HCT116 (cell line): Measurements from ENCODE around the gene LKAAEAR1.

Experiments
- CEBPB ChIP-seq: IDR thresholded peaks from 2 replicates; pipeline ENCODE4 v1.6.1; 2012; ENCODE audit warnings: low read depth
- EZH2 ChIP-seq: fragments of 200-600 bp; sonication (generic); IDR thresholded peaks from 2 replicates; pipeline ENCODE4 v1.6.1; 2017; ENCODE audit warnings: antibody characterized with exemption, mixed run types
- EZH2phosphoT487 ChIP-seq: fragments of 200-600 bp; IDR thresholded peaks from 2 replicates; pipeline ENCODE4 v1.6.1; 2018; ENCODE audit warnings: antibody characterized with exemption, borderline replicate concordance
- POLR2A ChIP-seq: IDR thresholded peaks from 2 replicates; pipeline ENCODE4 v1.7.0; 2011; ENCODE audit warnings: borderline replicate concordance; ENCODE audit not compliant: insufficient read depth, insufficient read length; ENCODE audit errors: extremely low read depth
- POLR2AphosphoS5 ChIP-seq: IDR thresholded peaks from 2 replicates; pipeline ENCODE4 v1.6.1; 2011; ENCODE audit warnings: mild to moderate bottlenecking, low read depth, low read length, moderate library complexity
- SRF ChIP-seq: IDR thresholded peaks from 2 replicates; pipeline ENCODE4 v1.6.1; 2012; ENCODE audit warnings: low read depth
- TCF7L2 ChIP-seq: IDR thresholded peaks from 2 replicates; pipeline ENCODE4 v1.7.0; 2011; ENCODE audit warnings: borderline replicate concordance, inconsistent platforms; ENCODE audit not compliant: insufficient read depth, insufficient read length; ENCODE audit errors: extremely low read depth
- YY1 ChIP-seq: IDR thresholded peaks from 2 replicates; pipeline ENCODE4 v1.6.1; 2011; ENCODE audit warnings: low read length, low read depth, moderate library complexity, mild to moderate bottlenecking; ENCODE audit not compliant: insufficient replicate concordance; ENCODE audit errors: extremely low read depth
- TF ChIP-seq, protein P1 (sequence below), 3 experiments: fragments of 200-600 bp in 1 of 3; sonication (generic) in 1 of 3; IDR thresholded peaks in 2 of 3; conservative IDR thresholded peaks in 1 of 3; 2 replicates each; pipeline ENCODE4 v1.5.1; 2012 to 2017; ENCODE audit warnings: low read depth in 2 of 3, low read length in 2 of 3, antibody characterized with exemption in 1 of 3, borderline replicate concordance in 1 of 3, control low read depth in 1 of 3, mild to moderate bottlenecking in 1 of 3, mixed read lengths in 1 of 3, mixed run types in 1 of 3, moderate library complexity in 1 of 3; ENCODE audit not compliant: insufficient read depth in 1 of 3
- TF ChIP-seq, protein P2 (sequence below): IDR thresholded peaks from 2 replicates; pipeline ENCODE4 v1.6.1; 2012; ENCODE audit warnings: low read depth
- TF ChIP-seq, protein P3 (sequence below): IDR thresholded peaks from 2 replicates; pipeline ENCODE4 v1.6.1; 2011; ENCODE audit warnings: mild to moderate bottlenecking, low read length, moderate library complexity; ENCODE audit not compliant: insufficient replicate concordance; ENCODE audit errors: extremely low read depth
- TF ChIP-seq, protein P4 (sequence below): IDR thresholded peaks from 2 replicates; pipeline ENCODE4 v1.6.1; 2012
- TF ChIP-seq, protein P5 (sequence below): IDR thresholded peaks from 2 replicates; pipeline ENCODE4 v1.6.1; 2012

DNA sequence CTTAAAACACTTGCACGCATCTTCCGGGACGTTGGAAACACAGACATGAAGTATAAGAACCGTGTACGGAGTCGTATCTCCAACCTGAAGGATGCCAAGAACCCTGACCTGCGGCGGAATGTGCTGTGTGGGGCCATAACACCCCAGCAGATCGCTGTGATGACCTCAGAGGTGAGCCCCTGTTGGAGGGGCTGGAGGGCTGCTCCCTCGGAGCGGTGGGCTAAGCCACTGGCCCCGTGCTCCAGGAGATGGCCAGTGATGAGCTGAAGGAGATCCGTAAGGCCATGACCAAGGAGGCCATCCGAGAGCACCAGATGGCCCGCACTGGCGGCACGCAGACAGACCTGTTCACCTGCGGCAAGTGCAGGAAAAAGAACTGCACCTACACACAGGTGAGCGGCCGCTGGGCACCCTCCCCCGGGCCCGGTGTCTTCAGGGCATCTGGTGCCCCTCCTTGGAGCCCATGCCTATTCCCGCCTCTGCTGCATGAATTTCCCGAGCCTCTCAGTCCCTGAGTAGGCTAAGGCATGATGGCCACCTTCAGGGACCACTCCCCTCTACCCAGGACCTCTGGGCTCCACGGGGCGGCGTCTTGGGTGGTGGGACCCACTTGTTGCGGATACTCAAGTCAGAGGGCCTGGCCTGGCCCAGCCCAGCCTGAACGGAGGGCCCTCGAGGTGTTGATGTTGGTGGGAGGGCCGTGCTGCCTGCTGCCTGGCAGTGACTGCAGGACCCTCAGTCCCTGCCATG is 13.8 kb downstream of the LKAAEAR1 start:
- no peak for TF ChIP-seq EZH2phosphoT487
- TF ChIP-seq TCF7L2, result no peak
- no peak for TF ChIP-seq CEBPB
- TF ChIP-seq, protein P1, sequence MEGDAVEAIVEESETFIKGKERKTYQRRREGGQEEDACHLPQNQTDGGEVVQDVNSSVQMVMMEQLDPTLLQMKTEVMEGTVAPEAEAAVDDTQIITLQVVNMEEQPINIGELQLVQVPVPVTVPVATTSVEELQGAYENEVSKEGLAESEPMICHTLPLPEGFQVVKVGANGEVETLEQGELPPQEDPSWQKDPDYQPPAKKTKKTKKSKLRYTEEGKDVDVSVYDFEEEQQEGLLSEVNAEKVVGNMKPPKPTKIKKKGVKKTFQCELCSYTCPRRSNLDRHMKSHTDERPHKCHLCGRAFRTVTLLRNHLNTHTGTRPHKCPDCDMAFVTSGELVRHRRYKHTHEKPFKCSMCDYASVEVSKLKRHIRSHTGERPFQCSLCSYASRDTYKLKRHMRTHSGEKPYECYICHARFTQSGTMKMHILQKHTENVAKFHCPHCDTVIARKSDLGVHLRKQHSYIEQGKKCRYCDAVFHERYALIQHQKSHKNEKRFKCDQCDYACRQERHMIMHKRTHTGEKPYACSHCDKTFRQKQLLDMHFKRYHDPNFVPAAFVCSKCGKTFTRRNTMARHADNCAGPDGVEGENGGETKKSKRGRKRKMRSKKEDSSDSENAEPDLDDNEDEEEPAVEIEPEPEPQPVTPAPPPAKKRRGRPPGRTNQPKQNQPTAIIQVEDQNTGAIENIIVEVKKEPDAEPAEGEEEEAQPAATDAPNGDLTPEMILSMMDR (IDR thresholded peaks at IDR 0.05 in 2 of 3, conservative IDR thresholded peaks at IDR 0.05 in 1 of 3; ENCODE audit: borderline replicate concordance in 1 of 3, insufficient read depth in 1 of 3, low read depth in 2 of 3, low read length in 2 of 3), result no peak
- TF ChIP-seq POLR2A, result no peak
- TF ChIP-seq EZH2, result no peak
- TF ChIP-seq POLR2AphosphoS5, result no peak
- TF ChIP-seq, protein P2, sequence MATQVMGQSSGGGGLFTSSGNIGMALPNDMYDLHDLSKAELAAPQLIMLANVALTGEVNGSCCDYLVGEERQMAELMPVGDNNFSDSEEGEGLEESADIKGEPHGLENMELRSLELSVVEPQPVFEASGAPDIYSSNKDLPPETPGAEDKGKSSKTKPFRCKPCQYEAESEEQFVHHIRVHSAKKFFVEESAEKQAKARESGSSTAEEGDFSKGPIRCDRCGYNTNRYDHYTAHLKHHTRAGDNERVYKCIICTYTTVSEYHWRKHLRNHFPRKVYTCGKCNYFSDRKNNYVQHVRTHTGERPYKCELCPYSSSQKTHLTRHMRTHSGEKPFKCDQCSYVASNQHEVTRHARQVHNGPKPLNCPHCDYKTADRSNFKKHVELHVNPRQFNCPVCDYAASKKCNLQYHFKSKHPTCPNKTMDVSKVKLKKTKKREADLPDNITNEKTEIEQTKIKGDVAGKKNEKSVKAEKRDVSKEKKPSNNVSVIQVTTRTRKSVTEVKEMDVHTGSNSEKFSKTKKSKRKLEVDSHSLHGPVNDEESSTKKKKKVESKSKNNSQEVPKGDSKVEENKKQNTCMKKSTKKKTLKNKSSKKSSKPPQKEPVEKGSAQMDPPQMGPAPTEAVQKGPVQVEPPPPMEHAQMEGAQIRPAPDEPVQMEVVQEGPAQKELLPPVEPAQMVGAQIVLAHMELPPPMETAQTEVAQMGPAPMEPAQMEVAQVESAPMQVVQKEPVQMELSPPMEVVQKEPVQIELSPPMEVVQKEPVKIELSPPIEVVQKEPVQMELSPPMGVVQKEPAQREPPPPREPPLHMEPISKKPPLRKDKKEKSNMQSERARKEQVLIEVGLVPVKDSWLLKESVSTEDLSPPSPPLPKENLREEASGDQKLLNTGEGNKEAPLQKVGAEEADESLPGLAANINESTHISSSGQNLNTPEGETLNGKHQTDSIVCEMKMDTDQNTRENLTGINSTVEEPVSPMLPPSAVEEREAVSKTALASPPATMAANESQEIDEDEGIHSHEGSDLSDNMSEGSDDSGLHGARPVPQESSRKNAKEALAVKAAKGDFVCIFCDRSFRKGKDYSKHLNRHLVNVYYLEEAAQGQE, result no peak
- TF ChIP-seq YY1, result no peak
- TF ChIP-seq, protein P3, sequence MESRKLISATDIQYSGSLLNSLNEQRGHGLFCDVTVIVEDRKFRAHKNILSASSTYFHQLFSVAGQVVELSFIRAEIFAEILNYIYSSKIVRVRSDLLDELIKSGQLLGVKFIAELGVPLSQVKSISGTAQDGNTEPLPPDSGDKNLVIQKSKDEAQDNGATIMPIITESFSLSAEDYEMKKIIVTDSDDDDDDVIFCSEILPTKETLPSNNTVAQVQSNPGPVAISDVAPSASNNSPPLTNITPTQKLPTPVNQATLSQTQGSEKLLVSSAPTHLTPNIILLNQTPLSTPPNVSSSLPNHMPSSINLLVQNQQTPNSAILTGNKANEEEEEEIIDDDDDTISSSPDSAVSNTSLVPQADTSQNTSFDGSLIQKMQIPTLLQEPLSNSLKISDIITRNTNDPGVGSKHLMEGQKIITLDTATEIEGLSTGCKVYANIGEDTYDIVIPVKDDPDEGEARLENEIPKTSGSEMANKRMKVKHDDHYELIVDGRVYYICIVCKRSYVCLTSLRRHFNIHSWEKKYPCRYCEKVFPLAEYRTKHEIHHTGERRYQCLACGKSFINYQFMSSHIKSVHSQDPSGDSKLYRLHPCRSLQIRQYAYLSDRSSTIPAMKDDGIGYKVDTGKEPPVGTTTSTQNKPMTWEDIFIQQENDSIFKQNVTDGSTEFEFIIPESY, result no peak
- TF ChIP-seq, protein P4, sequence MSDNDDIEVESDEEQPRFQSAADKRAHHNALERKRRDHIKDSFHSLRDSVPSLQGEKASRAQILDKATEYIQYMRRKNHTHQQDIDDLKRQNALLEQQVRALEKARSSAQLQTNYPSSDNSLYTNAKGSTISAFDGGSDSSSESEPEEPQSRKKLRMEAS, result no peak
- TF ChIP-seq, protein P5, sequence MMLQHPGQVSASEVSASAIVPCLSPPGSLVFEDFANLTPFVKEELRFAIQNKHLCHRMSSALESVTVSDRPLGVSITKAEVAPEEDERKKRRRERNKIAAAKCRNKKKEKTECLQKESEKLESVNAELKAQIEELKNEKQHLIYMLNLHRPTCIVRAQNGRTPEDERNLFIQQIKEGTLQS, result no peak
- no peak for TF ChIP-seq SRF
